ENCODE data around the gene PER1. TPM values are rescaled to one million over a fixed set of nuclear protein-coding genes. Genes with fewer than 3 reads are reported as not detected.
A peak's percentile ranks its signal among the peaks of the same experiment; 100 is the strongest.

PER1 gene
- total RNA-seq, 1 donor: 12.7 TPM

- DNase-seq (ENCODE audit: low read depth): no peak
- TF ChIP-seq, protein P1, sequence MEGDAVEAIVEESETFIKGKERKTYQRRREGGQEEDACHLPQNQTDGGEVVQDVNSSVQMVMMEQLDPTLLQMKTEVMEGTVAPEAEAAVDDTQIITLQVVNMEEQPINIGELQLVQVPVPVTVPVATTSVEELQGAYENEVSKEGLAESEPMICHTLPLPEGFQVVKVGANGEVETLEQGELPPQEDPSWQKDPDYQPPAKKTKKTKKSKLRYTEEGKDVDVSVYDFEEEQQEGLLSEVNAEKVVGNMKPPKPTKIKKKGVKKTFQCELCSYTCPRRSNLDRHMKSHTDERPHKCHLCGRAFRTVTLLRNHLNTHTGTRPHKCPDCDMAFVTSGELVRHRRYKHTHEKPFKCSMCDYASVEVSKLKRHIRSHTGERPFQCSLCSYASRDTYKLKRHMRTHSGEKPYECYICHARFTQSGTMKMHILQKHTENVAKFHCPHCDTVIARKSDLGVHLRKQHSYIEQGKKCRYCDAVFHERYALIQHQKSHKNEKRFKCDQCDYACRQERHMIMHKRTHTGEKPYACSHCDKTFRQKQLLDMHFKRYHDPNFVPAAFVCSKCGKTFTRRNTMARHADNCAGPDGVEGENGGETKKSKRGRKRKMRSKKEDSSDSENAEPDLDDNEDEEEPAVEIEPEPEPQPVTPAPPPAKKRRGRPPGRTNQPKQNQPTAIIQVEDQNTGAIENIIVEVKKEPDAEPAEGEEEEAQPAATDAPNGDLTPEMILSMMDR (IDR thresholded peaks at IDR 0.05; ENCODE audit: insufficient read depth, low read length): no peak
- H3K4me3 ChIP-seq (ENCODE audit: low read depth, low read length): peak overlapping the region; percentile 80
Observed at GRCh38 chr17:8155996-8156245, 3.7 kb upstream of the PER1 start.

DNA sequence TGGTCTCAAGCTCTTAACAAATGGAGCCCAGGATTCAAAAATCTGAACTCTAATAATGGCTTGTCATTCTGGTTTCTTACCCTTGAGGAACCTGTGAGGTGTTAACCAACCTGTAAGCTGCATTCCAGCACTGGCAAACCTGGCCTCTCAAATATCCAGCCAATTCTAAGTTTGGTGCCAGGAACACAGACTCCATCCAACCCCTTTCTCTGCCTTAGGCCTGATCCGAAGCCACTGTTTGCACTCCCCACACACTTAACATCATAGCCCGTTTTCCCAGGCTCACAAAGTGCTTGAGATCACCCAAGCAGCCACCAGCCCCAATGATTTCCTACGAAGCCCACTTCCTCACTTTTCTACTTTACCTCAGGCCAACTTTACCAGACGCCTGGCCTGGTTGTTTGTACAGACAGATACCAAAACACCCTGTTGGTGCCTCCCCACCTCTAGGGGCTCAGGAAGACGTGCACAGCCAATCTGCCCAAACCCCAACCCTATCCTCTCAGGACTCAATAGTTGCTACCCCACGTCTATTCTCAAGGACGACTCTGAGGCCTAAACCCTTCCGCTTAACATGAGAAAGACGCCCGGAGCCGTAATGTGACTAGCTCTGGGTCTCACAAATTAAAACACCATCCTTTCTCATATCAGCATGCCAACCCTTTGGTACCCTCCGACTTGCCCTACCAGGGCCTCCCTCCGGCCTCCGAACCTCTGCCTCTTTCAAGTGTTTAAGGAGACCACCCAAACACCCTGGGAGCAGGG is 3.2 kb upstream of the PER1 start:
- peak overlapping the region; percentile 80 for H3K4me3 ChIP-seq (ENCODE audit: low read depth, low read length)
- TF ChIP-seq, protein P1 (IDR thresholded peaks at IDR 0.05; ENCODE audit: insufficient read depth, low read length): no peak
- DNase-seq (ENCODE audit: low read depth): peak; percentile 19

DNA sequence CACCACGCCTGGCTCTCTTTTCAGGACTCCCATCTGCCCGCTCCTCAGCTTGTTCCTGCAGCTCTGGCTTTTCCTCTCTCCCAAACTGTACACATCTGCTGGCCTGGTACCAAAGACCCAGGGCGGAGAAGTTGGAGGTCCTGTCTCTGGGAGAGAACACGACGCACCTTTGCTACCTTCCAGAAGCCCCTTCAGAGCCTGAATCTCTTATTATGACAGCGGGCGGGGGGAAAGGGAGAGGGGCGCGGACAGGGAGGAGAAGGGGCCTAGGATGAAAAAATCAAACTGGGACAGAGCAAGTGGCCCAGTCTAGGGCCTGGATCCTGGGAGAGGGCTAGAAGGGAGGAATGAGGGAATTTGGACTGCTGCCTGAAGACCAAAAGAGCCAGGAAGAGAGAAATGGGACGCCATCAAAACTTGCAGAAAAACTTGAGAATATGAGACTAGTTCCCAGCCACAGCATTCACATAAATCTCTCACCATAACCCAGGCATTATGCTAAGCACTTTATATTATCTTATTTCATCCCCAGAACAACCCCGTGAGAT is 2.5 kb upstream of the PER1 start:
- H3K4me3 ChIP-seq (ENCODE audit: low read depth, low read length): peak overlapping the region; percentile 80
- DNase-seq (ENCODE audit: low read depth): peak; percentile 37
- TF ChIP-seq, protein P1 (IDR thresholded peaks at IDR 0.05; ENCODE audit: insufficient read depth, low read length): no peak

GRCh38 chr17:8153957-8154607 is 1.9 kb upstream of the PER1 start:
- peak overlapping the region; percentile 80 for H3K4me3 ChIP-seq (ENCODE audit: low read depth, low read length)
- DNase-seq (ENCODE audit: low read depth): peak; percentile 99
- TF ChIP-seq, protein P1 (IDR thresholded peaks at IDR 0.05; ENCODE audit: insufficient read depth, low read length): no peak

- no peak overlapping the region for H3K4me3 ChIP-seq (ENCODE audit: low read depth, low read length)
- peak; percentile 98 for DNase-seq (ENCODE audit: low read depth)
- TF ChIP-seq, protein P1 (IDR thresholded peaks at IDR 0.05; ENCODE audit: insufficient read depth, low read length): no peak
Observed at GRCh38 chr17:8153525-8153956, 1.3 kb upstream of the PER1 start.

GRCh38 chr17:8153031-8153451 is 837 bp upstream of the PER1 start:
- TF ChIP-seq, protein P1 (IDR thresholded peaks at IDR 0.05; ENCODE audit: insufficient read depth, low read length): no peak
- DNase-seq (ENCODE audit: low read depth): peak; percentile 15
- H3K4me3 ChIP-seq (ENCODE audit: low read depth, low read length): peak overlapping the region; percentile 81
